ENCODE measurements around the gene PRR23E. TPM values are rescaled to one million over a fixed set of nuclear protein-coding genes. Genes with fewer than 3 reads are reported as not detected.

Gene PRR23E, protein sequence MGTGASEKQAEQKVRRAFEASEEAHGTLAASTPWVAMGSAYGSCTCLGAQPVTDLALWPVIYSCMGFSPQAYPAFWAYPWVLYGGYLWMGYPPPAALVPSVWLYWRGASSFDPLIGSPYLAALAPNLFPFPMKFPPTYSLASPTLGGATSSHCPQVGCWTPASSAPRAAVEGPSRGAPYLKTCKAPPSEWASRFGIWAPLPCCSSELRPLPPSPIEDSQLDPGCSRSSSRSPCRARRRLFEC
- total RNA-seq: not detected in 2 replicates
- long read RNA-seq: 0 reads

DNA sequence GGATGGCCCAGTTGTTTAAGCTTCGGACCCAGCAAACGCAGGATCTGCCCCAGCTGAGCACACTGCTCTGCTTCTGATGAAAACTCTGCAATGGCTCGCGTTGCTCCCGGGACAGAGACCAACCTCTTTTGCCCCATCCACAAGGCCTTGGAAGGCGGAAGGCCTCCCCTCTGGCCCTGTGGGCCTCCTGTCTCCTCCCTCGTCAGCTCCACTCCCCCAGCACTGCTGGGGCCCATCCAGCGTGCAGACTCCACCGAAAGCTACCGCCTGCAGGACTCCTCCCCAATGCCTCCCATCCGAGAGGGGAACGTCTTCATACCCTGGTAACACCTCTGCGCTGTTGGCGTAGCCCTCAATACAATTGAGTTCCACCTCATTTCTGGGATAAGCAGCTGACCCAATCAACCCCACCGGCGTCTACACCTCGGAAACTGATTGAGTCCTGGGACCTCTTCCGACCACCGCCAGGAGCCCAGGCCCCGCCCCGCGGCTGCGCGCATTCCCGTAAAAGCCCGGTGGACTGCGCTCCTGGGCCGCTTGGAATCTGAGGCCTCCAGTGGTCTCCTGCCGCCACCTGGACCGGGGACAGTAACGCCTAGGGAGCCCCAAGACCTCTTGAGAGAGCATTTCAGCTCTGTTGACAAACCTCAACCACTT is at the start of gene PRR23E:
PRR23E (plus strand) TSS at position 556 of the 657 bp plus-strand sequence. CDS start 3,555 bp downstream, outside the sequence.
- TF ChIP-seq, protein P1, sequence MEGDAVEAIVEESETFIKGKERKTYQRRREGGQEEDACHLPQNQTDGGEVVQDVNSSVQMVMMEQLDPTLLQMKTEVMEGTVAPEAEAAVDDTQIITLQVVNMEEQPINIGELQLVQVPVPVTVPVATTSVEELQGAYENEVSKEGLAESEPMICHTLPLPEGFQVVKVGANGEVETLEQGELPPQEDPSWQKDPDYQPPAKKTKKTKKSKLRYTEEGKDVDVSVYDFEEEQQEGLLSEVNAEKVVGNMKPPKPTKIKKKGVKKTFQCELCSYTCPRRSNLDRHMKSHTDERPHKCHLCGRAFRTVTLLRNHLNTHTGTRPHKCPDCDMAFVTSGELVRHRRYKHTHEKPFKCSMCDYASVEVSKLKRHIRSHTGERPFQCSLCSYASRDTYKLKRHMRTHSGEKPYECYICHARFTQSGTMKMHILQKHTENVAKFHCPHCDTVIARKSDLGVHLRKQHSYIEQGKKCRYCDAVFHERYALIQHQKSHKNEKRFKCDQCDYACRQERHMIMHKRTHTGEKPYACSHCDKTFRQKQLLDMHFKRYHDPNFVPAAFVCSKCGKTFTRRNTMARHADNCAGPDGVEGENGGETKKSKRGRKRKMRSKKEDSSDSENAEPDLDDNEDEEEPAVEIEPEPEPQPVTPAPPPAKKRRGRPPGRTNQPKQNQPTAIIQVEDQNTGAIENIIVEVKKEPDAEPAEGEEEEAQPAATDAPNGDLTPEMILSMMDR (IDR thresholded peaks at IDR 0.05): no peak
- H3K4me3 Mint-ChIP-seq (ENCODE audit: unreplicated experiment): no peak within 1 kb of the TSS
- peak; percentile 81 for DNase-seq (ENCODE audit: extremely low spot score, unreplicated experiment)
- peaks cover 9% of the 10 kb centered on the region for H3K27me3 Mint-ChIP-seq (ENCODE audit: unreplicated experiment)
- no peak within 1 kb of the TSS for H3K27ac Mint-ChIP-seq (ENCODE audit: unreplicated experiment)
- no peaks in the 10 kb centered on the region for H3K4me1 Mint-ChIP-seq (ENCODE audit: unreplicated experiment)
- H3K36me3 Mint-ChIP-seq (ENCODE audit: unreplicated experiment): no peaks in the 10 kb centered on the region
- peaks cover 3% of the 10 kb centered on the region for H3K9me3 Mint-ChIP-seq (ENCODE audit: unreplicated experiment)

DNA sequence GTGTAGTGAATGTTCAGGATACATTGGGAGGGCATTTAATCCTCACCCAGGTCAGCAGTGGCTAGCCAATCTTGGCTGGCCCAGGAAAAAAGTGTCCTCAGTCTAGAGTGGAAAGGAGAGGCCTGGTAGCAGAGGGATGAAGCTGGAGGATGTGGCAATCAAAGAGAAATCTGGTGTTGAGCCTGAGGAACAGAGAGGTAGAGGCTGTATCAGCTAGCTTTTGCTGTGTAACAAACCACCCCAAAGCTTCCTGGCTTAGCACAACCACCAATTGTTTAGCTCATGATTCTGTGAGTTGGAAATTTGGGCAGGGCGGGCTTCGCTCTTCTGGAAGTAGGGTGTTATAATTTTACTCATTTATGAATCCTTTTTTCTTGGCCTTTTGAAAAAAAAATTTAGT is 49.8 kb upstream of the PRR23E start:
- Mint-ChIP-seq H3K4me3 (ENCODE audit: unreplicated experiment) (no peak overlapping the region), H3K4me1 (ENCODE audit: unreplicated experiment) (no peaks in the 10 kb centered on the region), H3K36me3 (ENCODE audit: unreplicated experiment) (no peaks in the 10 kb centered on the region), H3K27ac (ENCODE audit: unreplicated experiment) (no peak overlapping the region), H3K9me3 (ENCODE audit: unreplicated experiment) (no peaks in the 10 kb centered on the region), H3K27me3 (ENCODE audit: unreplicated experiment) (peaks cover 2% of the 10 kb centered on the region)
- no peak for DNase-seq (ENCODE audit: extremely low spot score, unreplicated experiment)
- TF ChIP-seq, protein P1 (IDR thresholded peaks at IDR 0.05): no peak

DNA sequence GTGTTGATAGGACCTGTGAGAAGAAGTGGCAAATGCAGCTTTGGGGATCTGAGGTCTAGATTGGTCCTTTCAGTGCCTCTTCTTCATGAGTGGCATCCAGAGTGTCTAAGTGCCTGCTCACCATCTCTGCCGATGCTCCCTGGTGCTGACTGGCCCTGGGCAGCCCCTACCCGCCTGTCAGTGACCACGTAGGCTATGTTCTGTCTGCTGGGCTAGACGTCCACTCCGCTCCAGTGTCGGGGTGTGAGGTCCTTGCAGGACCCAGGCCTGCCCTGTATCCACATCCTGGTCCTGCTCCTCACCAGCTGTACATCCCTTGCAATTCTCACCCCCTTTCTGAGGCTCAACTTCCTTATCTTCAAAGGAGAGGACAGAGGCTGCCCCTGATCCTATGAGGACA is 48.3 kb upstream of the PRR23E start:
- H3K4me1 Mint-ChIP-seq (ENCODE audit: unreplicated experiment): no peaks in the 10 kb centered on the region
- H3K27ac Mint-ChIP-seq (ENCODE audit: unreplicated experiment): no peak overlapping the region
- H3K36me3 Mint-ChIP-seq (ENCODE audit: unreplicated experiment): no peaks in the 10 kb centered on the region
- TF ChIP-seq, protein P1 (IDR thresholded peaks at IDR 0.05): no peak
- H3K9me3 Mint-ChIP-seq (ENCODE audit: unreplicated experiment): no peaks in the 10 kb centered on the region
- H3K27me3 Mint-ChIP-seq (ENCODE audit: unreplicated experiment): peaks cover 5% of the 10 kb centered on the region
- DNase-seq (ENCODE audit: extremely low spot score, unreplicated experiment): no peak
- no peak overlapping the region for H3K4me3 Mint-ChIP-seq (ENCODE audit: unreplicated experiment)

DNA sequence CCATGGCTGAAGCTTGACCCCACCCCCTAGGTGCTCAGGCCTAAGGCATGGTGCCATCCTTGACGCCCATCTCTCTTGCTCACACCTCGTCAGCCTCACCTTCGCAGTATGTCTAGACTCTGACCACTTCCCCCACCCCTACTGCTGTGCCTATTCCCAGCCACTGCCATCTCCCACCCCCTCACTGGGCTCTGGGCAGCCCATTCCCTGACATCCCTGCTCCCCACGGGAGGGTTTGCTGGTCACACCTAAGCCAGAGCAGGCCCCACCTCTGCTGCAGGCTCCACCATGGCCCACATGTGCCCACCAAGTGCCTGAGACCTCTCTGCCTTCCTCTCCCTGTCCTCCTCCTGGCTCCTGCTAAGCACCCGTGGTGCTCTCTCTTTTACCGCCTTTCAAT is 47.7 kb upstream of the PRR23E start:
- no peak for DNase-seq (ENCODE audit: extremely low spot score, unreplicated experiment)
- Mint-ChIP-seq H3K4me3 (ENCODE audit: unreplicated experiment) (no peak overlapping the region), H3K4me1 (ENCODE audit: unreplicated experiment) (no peaks in the 10 kb centered on the region), H3K36me3 (ENCODE audit: unreplicated experiment) (no peaks in the 10 kb centered on the region), H3K27me3 (ENCODE audit: unreplicated experiment) (peaks cover 5% of the 10 kb centered on the region), H3K9me3 (ENCODE audit: unreplicated experiment) (no peaks in the 10 kb centered on the region), H3K27ac (ENCODE audit: unreplicated experiment) (no peak overlapping the region)
- TF ChIP-seq, protein P1 (IDR thresholded peaks at IDR 0.05): no peak

DNA sequence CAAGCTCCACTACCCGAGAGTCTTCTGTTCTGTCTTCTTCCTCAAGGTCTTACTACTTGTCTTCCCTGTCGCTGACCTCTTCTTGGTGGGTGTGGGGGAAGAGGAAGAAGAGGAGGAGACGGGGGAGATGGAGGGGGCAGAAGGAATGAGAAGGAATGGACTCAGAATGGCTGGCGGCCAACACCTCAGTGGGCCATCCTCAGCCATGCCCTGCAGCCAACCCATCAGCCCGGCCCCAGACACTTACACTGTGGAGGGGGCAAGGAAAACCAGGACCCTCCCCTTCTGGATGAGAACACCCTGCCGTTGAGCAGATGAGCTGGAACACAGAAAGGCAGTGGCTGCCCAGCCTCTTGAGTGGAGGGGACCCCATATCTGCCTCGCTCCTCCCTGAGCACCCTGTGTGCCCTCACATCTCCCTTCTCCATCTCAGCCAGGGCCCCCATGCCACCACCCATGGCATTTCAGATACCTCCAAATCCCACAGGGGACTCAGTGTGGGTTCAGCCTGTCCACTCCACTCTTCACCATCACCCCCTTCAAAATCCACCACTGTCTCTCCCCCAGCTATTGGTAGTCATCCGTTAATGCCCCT is 45.5 kb upstream of the PRR23E start:
- no peak overlapping the region for H3K27ac Mint-ChIP-seq (ENCODE audit: unreplicated experiment)
- no peak for DNase-seq (ENCODE audit: extremely low spot score, unreplicated experiment)
- no peak overlapping the region for H3K4me3 Mint-ChIP-seq (ENCODE audit: unreplicated experiment)
- TF ChIP-seq, protein P1 (IDR thresholded peaks at IDR 0.05): no peak
- H3K36me3 Mint-ChIP-seq (ENCODE audit: unreplicated experiment): no peaks in the 10 kb centered on the region
- no peaks in the 10 kb centered on the region for H3K4me1 Mint-ChIP-seq (ENCODE audit: unreplicated experiment)
- H3K9me3 Mint-ChIP-seq (ENCODE audit: unreplicated experiment): no peaks in the 10 kb centered on the region
- H3K27me3 Mint-ChIP-seq (ENCODE audit: unreplicated experiment): peaks cover 5% of the 10 kb centered on the region

All from osteocyte (in vitro differentiated cells).